ENCODE measurements around the gene ANTXR2. TPM values are rescaled to one million over a fixed set of nuclear protein-coding genes. Genes with fewer than 3 reads are reported as not detected.

The ANTXR2 gene
- total and polyA plus RNA-seq, 2 of the 13 experiments (the other 11 are each of a cell fraction or from before 2014, with no cell fraction given), result 4.6 to 14.5 TPM

DNA sequence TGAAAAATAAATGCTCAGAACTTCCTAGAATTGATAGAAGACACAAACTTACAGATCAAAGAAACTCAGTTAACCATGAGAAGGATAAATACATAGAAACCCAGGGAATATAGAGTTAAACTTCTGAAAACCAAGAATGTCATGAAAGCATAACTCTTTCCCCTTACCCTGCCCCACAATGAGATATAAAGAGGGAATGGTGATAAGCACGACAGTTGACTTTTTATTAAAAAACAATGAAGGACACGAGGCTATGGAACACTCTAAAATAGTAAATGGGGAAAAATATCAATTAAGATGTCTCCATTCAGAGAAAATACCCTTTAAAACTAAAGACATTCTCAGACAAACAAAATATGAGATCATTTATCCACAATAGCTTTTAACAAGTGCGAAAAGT is 154.7 kb downstream of the ANTXR2 start:
- intact Hi-C loops (cut with micrococcal nuclease; ENCODE audit: unreplicated experiment) (loop anchor here (10.0 kb wide), 1 partner anchor 963 kb away; no protein-coding TSS in a partner anchor), in situ Hi-C loops (cut with HindIII; ENCODE audit: extremely low pct_ligation_motif_present, low pct_unique_long_range_greater_than_20kb) (loop anchor here (10.0 to 25.0 kb wide), 2 partner anchors 157 to 294 kb away; partner anchors contain the start of gene ANTXR2)
- H3K79me2 ChIP-seq (ENCODE audit: insufficient read depth, low read length), result no peaks in the 10 kb centered on the region
- no peaks in the 10 kb centered on the region for H3K4me1 ChIP-seq (ENCODE audit: insufficient read depth, low read length)
- ChIA-PET CTCF (ENCODE audit: low intra/inter-chr PET ratio, low total read pairs) (interaction anchor here (2.9 kb wide), 1 partner anchor 297 kb away, joined by 14 read pairs; no protein-coding TSS in a partner anchor), POLR2A (no interaction called here)
- H3K36me3 ChIP-seq (replicated peaks in 1 of 2; ENCODE audit: control insufficient read depth in 1 of 2, insufficient read depth in 2 of 2, low read length in 2 of 2), result no peaks in the 10 kb centered on the region
- DNase-seq (ENCODE audit: low spot score) (no peak), FAIRE-seq (no peak), ATAC-seq (no peak)
- no peaks in the 10 kb centered on the region for H4K20me1 ChIP-seq (ENCODE audit: insufficient read depth, low read length)
- no peak overlapping the region for H3K27ac ChIP-seq (ENCODE audit: extremely low read length, insufficient read depth, low read length)
- no peak overlapping the region for H2AFZ ChIP-seq (ENCODE audit: low read length)
- H3K9me3 ChIP-seq (ENCODE audit: low read length), result no peaks in the 10 kb centered on the region
- no peak overlapping the region for H3K4me2 ChIP-seq (ENCODE audit: low read depth, low read length)
- no peak overlapping the region for H3K4me3 ChIP-seq (replicated peaks in 1 of 3; ENCODE audit: insufficient read depth in 1 of 3, low read depth in 2 of 3, low read length in 3 of 3)
- 49% methylated on average over 3 of the region's 3 CpGs for WGBS (ENCODE audit: low lambda C conversion rate)
- no peaks in the 10 kb centered on the region for H3K27me3 ChIP-seq (ENCODE audit: control insufficient read depth in 1 of 2, insufficient read depth in 2 of 2, low read length in 2 of 2)
- no peak overlapping the region for H3K9ac ChIP-seq (ENCODE audit: insufficient read depth, low read depth, low read length)
- TF ChIP-seq ZNF501 (CRISPR knock-in tag; IDR thresholded peaks at IDR 0.05) (no peak), ZBTB21 (CRISPR knock-in tag; IDR thresholded peaks at IDR 0.05) (no peak), TOPORS (CRISPR knock-in tag; IDR thresholded peaks at IDR 0.05) (no peak), MTF2 (CRISPR knock-in tag; IDR thresholded peaks at IDR 0.05; ENCODE audit: borderline replicate concordance) (no peak), GATAD1 (CRISPR knock-in tag; IDR thresholded peaks at IDR 0.05) (no peak), ZSCAN22 (CRISPR knock-in tag; IDR thresholded peaks at IDR 0.05) (no peak), NCOA2 (CRISPR knock-in tag; IDR thresholded peaks at IDR 0.05) (no peak), HOXD1 (CRISPR knock-in tag; IDR thresholded peaks at IDR 0.05) (no peak), ZNF446 (CRISPR knock-in tag; IDR thresholded peaks at IDR 0.05) (no peak), DPF2 (CRISPR knock-in tag; IDR thresholded peaks at IDR 0.05; ENCODE audit: borderline replicate concordance, low read depth) (no peak)
- TF ChIP-seq, protein P1, sequence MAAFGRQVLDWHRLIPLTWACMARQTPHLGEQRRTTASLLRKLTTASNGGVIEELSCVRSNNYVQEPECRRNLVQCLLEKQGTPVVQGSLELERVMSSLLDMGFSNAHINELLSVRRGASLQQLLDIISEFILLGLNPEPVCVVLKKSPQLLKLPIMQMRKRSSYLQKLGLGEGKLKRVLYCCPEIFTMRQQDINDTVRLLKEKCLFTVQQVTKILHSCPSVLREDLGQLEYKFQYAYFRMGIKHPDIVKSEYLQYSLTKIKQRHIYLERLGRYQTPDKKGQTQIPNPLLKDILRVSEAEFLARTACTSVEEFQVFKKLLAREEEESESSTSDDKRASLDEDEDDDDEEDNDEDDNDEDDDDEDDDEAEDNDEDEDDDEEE (CRISPR knock-in tag; IDR thresholded peaks at IDR 0.05), result no peak
- TF ChIP-seq, protein P2, sequence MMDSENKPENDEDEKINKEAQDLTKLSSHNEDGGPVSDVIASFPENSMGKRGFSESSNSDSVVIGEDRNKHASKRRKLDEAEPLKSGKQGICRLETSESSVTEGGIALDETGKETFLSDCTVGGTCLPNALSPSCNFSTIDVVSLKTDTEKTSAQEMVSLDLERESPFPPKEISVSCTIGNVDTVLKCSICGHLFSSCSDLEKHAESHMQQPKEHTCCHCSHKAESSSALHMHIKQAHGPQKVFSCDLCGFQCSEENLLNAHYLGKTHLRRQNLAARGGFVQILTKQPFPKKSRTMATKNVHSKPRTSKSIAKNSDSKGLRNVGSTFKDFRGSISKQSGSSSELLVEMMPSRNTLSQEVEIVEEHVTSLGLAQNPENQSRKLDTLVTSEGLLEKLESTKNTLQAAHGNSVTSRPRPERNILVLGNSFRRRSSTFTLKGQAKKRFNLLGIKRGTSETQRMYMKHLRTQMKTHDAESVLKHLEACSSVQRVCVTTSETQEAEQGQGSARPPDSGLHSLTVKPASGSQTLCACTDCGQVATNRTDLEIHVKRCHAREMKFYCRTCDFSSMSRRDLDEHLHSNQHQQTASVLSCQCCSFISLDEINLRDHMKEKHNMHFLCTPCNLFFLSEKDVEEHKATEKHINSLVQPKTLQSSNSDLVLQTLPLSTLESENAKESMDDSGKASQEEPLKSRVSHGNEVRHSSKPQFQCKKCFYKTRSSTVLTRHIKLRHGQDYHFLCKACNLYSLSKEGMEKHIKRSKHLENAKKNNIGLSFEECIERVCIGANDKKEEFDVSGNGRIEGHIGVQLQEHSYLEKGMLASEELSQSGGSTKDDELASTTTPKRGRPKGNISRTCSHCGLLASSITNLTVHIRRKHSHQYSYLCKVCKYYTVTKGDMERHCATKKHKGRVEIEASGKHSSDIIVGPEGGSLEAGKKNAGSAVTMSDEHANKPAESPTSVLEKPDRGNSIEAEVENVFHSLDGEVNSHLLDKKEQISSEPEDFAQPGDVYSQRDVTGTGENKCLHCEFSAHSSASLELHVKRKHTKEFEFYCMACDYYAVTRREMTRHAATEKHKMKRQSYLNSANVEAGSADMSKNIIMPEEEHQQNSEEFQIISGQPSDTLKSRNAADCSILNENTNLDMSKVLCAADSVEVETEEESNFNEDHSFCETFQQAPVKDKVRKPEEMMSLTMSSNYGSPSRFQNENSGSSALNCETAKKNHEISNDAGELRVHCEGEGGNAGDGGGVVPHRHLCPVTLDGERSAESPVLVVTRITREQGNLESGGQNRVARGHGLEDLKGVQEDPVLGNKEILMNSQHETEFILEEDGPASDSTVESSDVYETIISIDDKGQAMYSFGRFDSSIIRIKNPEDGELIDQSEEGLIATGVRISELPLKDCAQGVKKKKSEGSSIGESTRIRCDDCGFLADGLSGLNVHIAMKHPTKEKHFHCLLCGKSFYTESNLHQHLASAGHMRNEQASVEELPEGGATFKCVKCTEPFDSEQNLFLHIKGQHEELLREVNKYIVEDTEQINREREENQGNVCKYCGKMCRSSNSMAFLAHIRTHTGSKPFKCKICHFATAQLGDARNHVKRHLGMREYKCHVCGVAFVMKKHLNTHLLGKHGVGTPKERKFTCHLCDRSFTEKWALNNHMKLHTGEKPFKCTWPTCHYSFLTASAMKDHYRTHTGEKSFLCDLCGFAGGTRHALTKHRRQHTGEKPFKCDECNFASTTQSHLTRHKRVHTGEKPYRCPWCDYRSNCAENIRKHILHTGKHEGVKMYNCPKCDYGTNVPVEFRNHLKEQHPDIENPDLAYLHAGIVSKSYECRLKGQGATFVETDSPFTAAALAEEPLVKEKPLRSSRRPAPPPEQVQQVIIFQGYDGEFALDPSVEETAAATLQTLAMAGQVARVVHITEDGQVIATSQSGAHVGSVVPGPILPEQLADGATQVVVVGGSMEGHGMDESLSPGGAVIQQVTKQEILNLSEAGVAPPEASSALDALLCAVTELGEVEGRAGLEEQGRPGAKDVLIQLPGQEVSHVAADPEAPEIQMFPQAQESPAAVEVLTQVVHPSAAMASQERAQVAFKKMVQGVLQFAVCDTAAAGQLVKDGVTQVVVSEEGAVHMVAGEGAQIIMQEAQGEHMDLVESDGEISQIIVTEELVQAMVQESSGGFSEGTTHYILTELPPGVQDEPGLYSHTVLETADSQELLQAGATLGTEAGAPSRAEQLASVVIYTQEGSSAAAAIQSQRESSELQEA (CRISPR knock-in tag; IDR thresholded peaks at IDR 0.05; ENCODE audit: not compliant biosample characterization), result no peak
- no TSS peak for BruUV-seq (replicated peaks)

All from HepG2 (cell line).